ENCODE data around the gene CLDN20.

- TF ChIP-seq CTCF (IDR thresholded peaks at IDR 0.05) (no peak), POLR2A (IDR thresholded peaks at IDR 0.05) (no peak), EP300 (IDR thresholded peaks at IDR 0.05) (no peak)
These were observed 62.1 kb downstream of the CLDN20 start for GRCh38 chr6:155325700-155326516.
